K562 (cell line): Measurements from ENCODE around the gene CS. TPM values are rescaled to one million over a fixed set of nuclear protein-coding genes. Genes with fewer than 3 reads are reported as not detected.

Experiments
- ATAC-seq: fragments of 200-7000 bp; cut with Tn5 transposase; 3 replicates; pipeline ENCODE4 v1.9.1; 2020; ENCODE audit warnings: moderate library complexity
- BruUV-seq: library from RNA; stranded (reverse); fragments of 400-500 nt; replicated peaks from 2 replicates; lab custom pipeline; 2021; lab: Mats Ljungman, UMichigan
- CTCF ChIA-PET: fragments of 300-600 bp; formaldehyde crosslinking; extraction: SDS; loops from one replicate; lab custom pipeline; 2021; ENCODE audit warnings: low intra/inter-chr PET ratio; lab: Yijun Ruan, JAX
- POLR2A ChIA-PET: fragments of 300-600, 350-650 bp; sonication (Branson Sonifier 250); formaldehyde crosslinking; extraction: SDS; loops from one replicate; lab custom pipeline; 2021; ENCODE audit warnings: antibody characterized with exemption, inconsistent platforms; lab: Yijun Ruan, JAX
- DNase-seq, 4 experiments: peaks; one replicate each; pipeline versions ENCODE4 v3.0.0 to v3.0.0-alpha.2; 2011 to 2018; ENCODE audit warnings: low spot score in 3 of 4, mixed read lengths in 3 of 4; ENCODE audit errors: extremely low read depth in 1 of 4
- FAIRE-seq: peaks from 2 replicates; lab custom pipeline; 2011; peaks lifted over from hg19 to GRCh38; lab: Jason Lieb, UNC
- H2AFZ ChIP-seq: 2 replicates; pipeline ENCODE4 v1.6.0; 2011; ENCODE audit warnings: low read depth, low read length, control low read depth, inconsistent platforms
- H3K27ac ChIP-seq: fragments of 200-600 bp; 3 replicates; pipeline ENCODE4 v1.8.0; 2011; ENCODE audit warnings: low read depth, mild to moderate bottlenecking, control low read depth, inconsistent platforms, low read length, moderate library complexity, mixed read lengths; ENCODE audit errors: extremely low read depth
- H3K27me3 ChIP-seq, 2 experiments: fragments of 300-600 bp in 1 of 2; 2 replicates in 1 of 2; 3 replicates in 1 of 2; pipeline versions ENCODE4 v1.6.0 to v1.8.0; 2011; ENCODE audit warnings: inconsistent platforms in 2 of 2, low read length in 2 of 2, mild to moderate bottlenecking in 1 of 2, mixed read lengths in 1 of 2, moderate library complexity in 1 of 2; ENCODE audit not compliant: control insufficient read depth in 2 of 2, insufficient read depth in 2 of 2
- H3K36me3 ChIP-seq: fragments of 300-600 bp; 3 replicates; pipeline ENCODE4 v1.8.0; 2011; ENCODE audit warnings: mild to moderate bottlenecking, low read length, inconsistent platforms; ENCODE audit not compliant: control insufficient read depth, insufficient read depth
- H3K4me1 ChIP-seq, 2 experiments: fragments of 200-600 bp in 1 of 2; replicated peaks in 1 of 2; 2 replicates in 1 of 2; 3 replicates in 1 of 2; pipeline versions ENCODE4 v1.5.1 to v1.8.0; 2011; ENCODE audit warnings: inconsistent platforms in 2 of 2, low read length in 2 of 2, mild to moderate bottlenecking in 1 of 2, mixed read lengths in 1 of 2, moderate library complexity in 1 of 2; ENCODE audit not compliant: control insufficient read depth in 2 of 2, insufficient read depth in 2 of 2
- H3K4me2 ChIP-seq: 2 replicates; pipeline ENCODE4 v1.6.1; 2011; ENCODE audit warnings: low read length, control low read depth, inconsistent platforms, mixed read lengths; ENCODE audit not compliant: insufficient read depth
- H3K4me3 ChIP-seq: fragments of 200-600 bp; sonication (generic), shearing (Covaris generic); 2 replicates; pipeline ENCODE4 v1.5.1; 2016; ENCODE audit warnings: control low read depth, inconsistent platforms
- H3K79me2 ChIP-seq: fragments of 200-600 bp; 3 replicates; pipeline ENCODE4 v1.8.0; 2011; ENCODE audit warnings: low read length, inconsistent platforms; ENCODE audit not compliant: control insufficient read depth, insufficient read depth
- H3K9ac ChIP-seq, 2 experiments: 2 replicates each; pipeline versions ENCODE4 v1.6.0 to v1.6.1; 2011; ENCODE audit warnings: low read depth in 2 of 2, low read length in 2 of 2, control low read depth in 1 of 2, inconsistent platforms in 1 of 2, mild to moderate bottlenecking in 1 of 2, mixed read lengths in 1 of 2; ENCODE audit not compliant: insufficient read depth in 1 of 2
- H3K9me1 ChIP-seq: one replicate; pipeline ENCODE4 v1.6.0; 2011; ENCODE audit warnings: inconsistent platforms, mild to moderate bottlenecking, low read length, moderate library complexity; ENCODE audit not compliant: control insufficient read depth, insufficient read depth
- H3K9me3 ChIP-seq: replicated peaks from 2 replicates; pipeline ENCODE4 v1.5.1; 2011; ENCODE audit warnings: low read depth, low read length, inconsistent platforms; ENCODE audit not compliant: control insufficient read depth, insufficient read depth
- H4K20me1 ChIP-seq: replicated peaks from 2 replicates; pipeline ENCODE4 v1.6.1; 2011; ENCODE audit warnings: low read length, inconsistent platforms, mixed read lengths; ENCODE audit not compliant: control insufficient read depth, insufficient read depth
- BCOR ChIP-seq: fragments of 450-650 bp; IDR thresholded peaks from 2 replicates; pipeline ENCODE4 v1.6.1; 2016
- BHLHE40 ChIP-seq: IDR thresholded peaks from 2 replicates; pipeline ENCODE4 v1.6.1; 2011; ENCODE audit warnings: low read length, improper control_type of control experiment
- FOS ChIP-seq: IDR thresholded peaks from 3 replicates; pipeline ENCODE4 v1.6.1; 2011; ENCODE audit not compliant: insufficient read length; ENCODE audit errors: extremely low read depth
- JUND ChIP-seq, 2 experiments: IDR thresholded peaks; 2 replicates in 1 of 2; 3 replicates in 1 of 2; pipeline ENCODE4 v1.6.1; 2011; ENCODE audit warnings: borderline replicate concordance in 2 of 2, low read depth in 2 of 2, low read length in 2 of 2, improper control_type of control experiment in 1 of 2, missing biosample characterization in 1 of 2, missing genetic modification characterization in 1 of 2, missing genetic modification reagents in 1 of 2
- NFE2L1 ChIP-seq: fragments of 450-650 bp; IDR thresholded peaks from 2 replicates; pipeline ENCODE4 v1.6.1; 2016; ENCODE audit warnings: missing genetic modification characterization, low read depth, mild to moderate bottlenecking, missing compliant biosample characterization, moderate library complexity, borderline replicate concordance
- RBM25 ChIP-seq: fragments of 200-400 bp; formaldehyde crosslinking; IDR thresholded peaks from 2 replicates; pipeline ENCODE4 v1.6.1; 2018; ENCODE audit warnings: low read length, low read depth, moderate library complexity; ENCODE audit not compliant: severe bottlenecking
- ZFP36 ChIP-seq: fragments of 150-350 bp; IDR thresholded peaks from 2 replicates; pipeline ENCODE4 v1.6.1; 2018; ENCODE audit warnings: low read length, low read depth; ENCODE audit not compliant: partially characterized antibody
- WGBS: fragments of 100-300 bp; shearing (Covaris generic); methylation state at CpG from one replicate; pipeline ENCODE4 v1.1.6; 2016; ENCODE audit warnings: low coverage, mixed read lengths; ENCODE audit not compliant: insufficient coverage; ENCODE audit errors: missing lambda C conversion rate; 5-methylcytosine and 5-hydroxymethylcytosine counted together
- in situ Hi-C: fragments of 300-500 bp; cut with MboI; formaldehyde crosslinking; loops from 4 replicates; pipeline ENCODE4 v1.15.0; 2018; ENCODE audit warnings: inconsistent platforms, mixed read lengths
- intact Hi-C: fragments of 100-400 bp; cut with micrococcal nuclease; formaldehyde crosslinking; loops from 2 replicates; pipeline ENCODE4 v1.14.2; 2022
- polyA plus RNA-seq, 8 experiments: library from polyadenylated mRNA; depleted of rRNA in 4 of 8; stranded (reverse) in 5 of 8; unstranded in 3 of 8; fragments of >200 nt; fragmentation: Nextera tagmentation in 2 of 8; fragmentation: Illumina TruSeq in 1 of 8; extraction: Ambion mirVana in 2 of 8; extraction: Trizol in 1 of 8; gene quantifications; 2 replicates each; pipeline versions ENCODE4 v1.2.1 to v1.2.3, GENCODE V29; 2011 to 2014; ENCODE audit warnings: inconsistent platforms in 1 of 8, missing spikeins in 1 of 8
- total RNA-seq, 7 experiments: library from RNA; depleted of rRNA in 6 of 7; stranded (reverse); fragments of >200 nt in 6 of 7; fragmentation: Illumina TruSeq in 2 of 7; extraction: Trizol in 2 of 7; gene quantifications; 2 replicates each; pipeline versions ENCODE4 v1.2.1 to v1.2.3, GENCODE V29; 2011 to 2021; ENCODE audit warnings: low replicate concordance in 1 of 7
- TF ChIP-seq, protein P1 (sequence below): sonication (generic); formaldehyde crosslinking; IDR thresholded peaks from 2 replicates; pipeline ENCODE4 v1.8.0; 2022; ENCODE audit warnings: missing genetic modification reagents, mild to moderate bottlenecking, moderate library complexity, borderline replicate concordance
- TF ChIP-seq, protein P2 (sequence below): sonication (generic); formaldehyde crosslinking; IDR thresholded peaks from 2 replicates; pipeline ENCODE4 v1.9.0; 2022; ENCODE audit warnings: mild to moderate bottlenecking, missing genetic modification reagents

Gene CS
- total and polyA plus RNA-seq, 9 of the 15 experiments (the other 6 are each of a cell fraction or from before 2014, with no cell fraction given): 99.9 to 390 (median 149) TPM

DNA sequence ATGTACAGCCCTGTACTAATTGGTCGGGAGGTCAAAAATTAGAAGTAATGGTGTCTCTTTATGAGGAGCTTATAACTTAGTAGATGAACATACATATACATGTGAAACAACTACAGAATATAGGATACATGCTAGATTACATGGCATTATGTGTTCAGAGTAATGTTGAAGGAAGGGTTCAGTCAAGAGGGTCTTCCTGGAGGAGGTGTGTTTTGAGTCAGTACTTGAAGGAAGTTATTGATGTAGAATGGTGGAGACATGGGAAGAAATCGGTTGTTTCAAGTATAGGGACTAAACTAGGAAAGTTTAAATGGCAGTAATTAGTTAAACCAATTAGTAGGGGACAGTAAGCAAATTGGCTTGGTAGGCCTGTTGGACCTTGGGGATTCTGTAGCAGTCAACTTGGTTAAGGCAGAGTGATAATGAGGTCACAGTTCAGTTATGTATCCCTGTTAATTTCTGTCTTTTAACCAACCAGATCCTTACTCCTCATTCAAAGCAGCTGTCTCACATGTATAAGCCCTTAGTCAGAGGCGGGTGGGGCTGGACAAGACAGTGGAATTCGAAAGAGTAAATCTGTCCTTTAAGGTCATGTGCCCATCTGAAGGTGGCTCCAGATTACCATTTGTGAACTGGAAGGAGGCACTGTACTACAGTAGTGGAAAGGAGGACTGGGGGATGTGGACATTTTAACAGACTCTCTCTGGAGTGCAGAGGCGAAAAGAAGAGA is 38.5 kb downstream of the CS start:
- Histone ChIP-seq H3K27ac (no peak overlapping the region), H3K9me1 (no peaks in the 10 kb centered on the region), H3K4me2 (no peak overlapping the region), H3K9ac (no peak overlapping the region), H3K9me3 (no peaks in the 10 kb centered on the region), H3K4me3 (no peak overlapping the region), H3K36me3 (peaks cover 5% of the 10 kb centered on the region; the same call in 2 of the 3 replicates), H3K4me1 (peaks cover 17 to 25% of the 10 kb centered on the region in 2 experiments; a peak in 4 of 5 replicates), H3K27me3 (no peaks in the 10 kb centered on the region), H3K79me2 (peaks cover 14% of the 10 kb centered on the region), H2AFZ (no peak overlapping the region), H4K20me1 (peaks cover 6% of the 10 kb centered on the region)
- 0 out of 2 replicates have a peak, but pooled peaks have one; percentile 16 for TF ChIP-seq BHLHE40
- TF ChIP-seq ZFP36: peak; percentile 95
- TF ChIP-seq, protein P1, sequence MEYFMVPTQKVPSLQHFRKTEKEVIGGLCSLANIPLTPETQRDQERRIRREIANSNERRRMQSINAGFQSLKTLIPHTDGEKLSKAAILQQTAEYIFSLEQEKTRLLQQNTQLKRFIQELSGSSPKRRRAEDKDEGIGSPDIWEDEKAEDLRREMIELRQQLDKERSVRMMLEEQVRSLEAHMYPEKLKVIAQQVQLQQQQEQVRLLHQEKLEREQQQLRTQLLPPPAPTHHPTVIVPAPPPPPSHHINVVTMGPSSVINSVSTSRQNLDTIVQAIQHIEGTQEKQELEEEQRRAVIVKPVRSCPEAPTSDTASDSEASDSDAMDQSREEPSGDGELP: no peak
- TF ChIP-seq JUND (IDR thresholded peaks at IDR 0.05; ENCODE audit: borderline replicate concordance, low read depth, low read length): no peak
- TF ChIP-seq JUND (tag; IDR thresholded peaks at IDR 0.05; ENCODE audit: borderline replicate concordance, low read depth, low read length): 0 out of 3 replicates have a peak, but pooled peaks have one; percentile 14
- TF ChIP-seq BCOR: peak; percentile 67
- TF ChIP-seq NFE2L1 (tag): no peak
- TF ChIP-seq, protein P2, sequence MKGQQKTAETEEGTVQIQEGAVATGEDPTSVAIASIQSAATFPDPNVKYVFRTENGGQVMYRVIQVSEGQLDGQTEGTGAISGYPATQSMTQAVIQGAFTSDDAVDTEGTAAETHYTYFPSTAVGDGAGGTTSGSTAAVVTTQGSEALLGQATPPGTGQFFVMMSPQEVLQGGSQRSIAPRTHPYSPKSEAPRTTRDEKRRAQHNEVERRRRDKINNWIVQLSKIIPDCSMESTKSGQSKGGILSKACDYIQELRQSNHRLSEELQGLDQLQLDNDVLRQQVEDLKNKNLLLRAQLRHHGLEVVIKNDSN (CRISPR knock-in tag): 0 out of 2 replicates have a peak, but pooled peaks have one; percentile 26
- no peak for TF ChIP-seq FOS
- peak; percentile 37 for TF ChIP-seq RBM25
- in situ Hi-C loops (no loop called here), intact Hi-C loops (loop anchor here (2.0 kb wide), 1 partner anchor 69 kb away; no protein-coding TSS in a partner anchor)
- ChIA-PET POLR2A (interaction anchor here (0.7 to 1.2 kb wide), 2 partner anchors 9 kb away, joined by 3 to 4 read pairs; no protein-coding TSS in a partner anchor), CTCF (interaction anchor here (0.9 kb wide), 1 partner anchor 56 kb away, joined by 7 read pairs; no protein-coding TSS in a partner anchor)
- FAIRE-seq: peak; percentile 57
- WGBS: 53% methylated on average over 5 of the region's 5 CpGs
- ATAC-seq: no peak
- BruUV-seq: no TSS peak
- peak in 1 of 4 experiments; percentile 25 for DNase-seq
